Fibroblast of lung (primary cell): ENCODE data around the gene FKTN.

ENCODE experiments used
- EZH2 ChIP-seq: IDR thresholded peaks from 2 replicates; pipeline ENCODE4 v1.5.1; 2012; ENCODE audit warnings: low read length, control low read depth, mild to moderate bottlenecking; ENCODE audit errors: missing control alignments
- TF ChIP-seq, protein P1 (sequence below), 2 donors: IDR thresholded peaks in 1 of 2; conservative IDR thresholded peaks in 1 of 2; 1 replicate in 1 of 2; 2 replicates in 1 of 2; pipeline ENCODE4 v1.5.1; 2011 to 2012; ENCODE audit warnings: low read length in 2 of 2, control low read depth in 1 of 2, inconsistent platforms in 1 of 2, low read depth in 1 of 2, mild to moderate bottlenecking in 1 of 2

DNA sequence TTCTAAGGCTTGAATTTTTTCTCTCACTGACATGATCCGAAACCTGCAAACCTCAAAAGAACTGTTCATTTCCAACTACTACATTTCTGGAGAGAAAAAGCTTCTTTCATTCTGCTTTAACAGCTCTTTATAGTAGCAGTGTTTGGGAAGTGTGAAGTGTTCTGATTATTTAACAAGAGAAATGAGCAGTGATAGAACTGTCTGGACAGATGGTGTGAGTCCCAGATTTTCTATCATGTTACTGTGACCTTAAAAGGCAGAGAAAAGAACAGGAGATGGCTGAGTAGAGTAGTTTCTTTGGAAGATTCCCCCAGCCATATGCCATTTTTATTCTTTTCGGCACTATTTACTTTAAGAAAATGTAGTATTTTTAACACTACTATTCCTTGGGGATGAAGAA is 63.1 kb downstream of the FKTN start:
- TF ChIP-seq, protein P1, sequence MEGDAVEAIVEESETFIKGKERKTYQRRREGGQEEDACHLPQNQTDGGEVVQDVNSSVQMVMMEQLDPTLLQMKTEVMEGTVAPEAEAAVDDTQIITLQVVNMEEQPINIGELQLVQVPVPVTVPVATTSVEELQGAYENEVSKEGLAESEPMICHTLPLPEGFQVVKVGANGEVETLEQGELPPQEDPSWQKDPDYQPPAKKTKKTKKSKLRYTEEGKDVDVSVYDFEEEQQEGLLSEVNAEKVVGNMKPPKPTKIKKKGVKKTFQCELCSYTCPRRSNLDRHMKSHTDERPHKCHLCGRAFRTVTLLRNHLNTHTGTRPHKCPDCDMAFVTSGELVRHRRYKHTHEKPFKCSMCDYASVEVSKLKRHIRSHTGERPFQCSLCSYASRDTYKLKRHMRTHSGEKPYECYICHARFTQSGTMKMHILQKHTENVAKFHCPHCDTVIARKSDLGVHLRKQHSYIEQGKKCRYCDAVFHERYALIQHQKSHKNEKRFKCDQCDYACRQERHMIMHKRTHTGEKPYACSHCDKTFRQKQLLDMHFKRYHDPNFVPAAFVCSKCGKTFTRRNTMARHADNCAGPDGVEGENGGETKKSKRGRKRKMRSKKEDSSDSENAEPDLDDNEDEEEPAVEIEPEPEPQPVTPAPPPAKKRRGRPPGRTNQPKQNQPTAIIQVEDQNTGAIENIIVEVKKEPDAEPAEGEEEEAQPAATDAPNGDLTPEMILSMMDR (conservative IDR thresholded peaks at IDR 0.05 in 1 of 2, IDR thresholded peaks at IDR 0.05 in 1 of 2; ENCODE audit: low read depth in 1 of 2, low read length in 2 of 2) = no peak
- no peak for TF ChIP-seq EZH2
